Loucy (cell line): Measurements from ENCODE around the gene MATR3.

Experiments used
- H2AFZ ChIP-seq: fragments of 200-600 bp; sonication (generic); 2 replicates; pipeline ENCODE4 v1.6.0; 2016; ENCODE audit warnings: antibody characterized with exemption, mild to moderate bottlenecking, low read length, moderate library complexity
- H3F3A ChIP-seq: fragments of 200-600 bp; 2 replicates; pipeline ENCODE4 v1.6.0; 2016; ENCODE audit warnings: antibody characterized with exemption, low read depth, mild to moderate bottlenecking
- H3K27me3 ChIP-seq: fragments of 200-600 bp; sonication (generic); 2 replicates; pipeline ENCODE4 v1.6.1; 2014; ENCODE audit warnings: low read length, mild to moderate bottlenecking; ENCODE audit not compliant: insufficient read depth, poor library complexity, severe bottlenecking
- H3K36me3 ChIP-seq: fragments of 200-600 bp; sonication (generic); 2 replicates; pipeline ENCODE4 v1.6.1; 2016; ENCODE audit warnings: low read length; ENCODE audit not compliant: insufficient read depth
- H3K4me1 ChIP-seq: fragments of 200-600 bp; sonication (generic); 2 replicates; pipeline ENCODE4 v1.5.1; 2014; ENCODE audit warnings: low read length, mild to moderate bottlenecking; ENCODE audit not compliant: insufficient read depth, poor library complexity, severe bottlenecking
- H3K4me2 ChIP-seq: fragments of 200-600 bp; sonication (generic); 2 replicates; pipeline ENCODE4 v1.6.0; 2014; ENCODE audit warnings: antibody characterized with exemption, low read length, low read depth, mild to moderate bottlenecking; ENCODE audit not compliant: poor library complexity, severe bottlenecking
- H3K4me3 ChIP-seq: fragments of 200-600 bp; sonication (generic); 2 replicates; pipeline ENCODE4 v1.5.1; 2014; ENCODE audit warnings: low read length, mild to moderate bottlenecking, mixed read lengths; ENCODE audit not compliant: poor library complexity, severe bottlenecking
- H3K79me2 ChIP-seq: fragments of 200-600 bp; sonication (generic); 2 replicates; pipeline ENCODE4 v1.6.1; 2014; ENCODE audit warnings: low read length; ENCODE audit not compliant: insufficient read depth
- H3K9ac ChIP-seq: fragments of 200-600 bp; sonication (generic); 2 replicates; pipeline ENCODE4 v1.6.0; 2014; ENCODE audit warnings: mild to moderate bottlenecking, low read depth, low read length, moderate library complexity; ENCODE audit not compliant: poor library complexity, severe bottlenecking
- H3K9me2 ChIP-seq: fragments of 200-600 bp; sonication (generic); replicated peaks from 2 replicates; pipeline ENCODE4 v1.6.1; 2016; ENCODE audit warnings: low read depth, low read length, mixed read lengths
- H3K9me3 ChIP-seq: fragments of 200-600 bp; sonication (generic); 2 replicates; pipeline ENCODE4 v1.6.1; 2014; ENCODE audit warnings: mild to moderate bottlenecking, antibody characterized with exemption, low read length, low read depth; ENCODE audit not compliant: insufficient read depth
- H4K20me1 ChIP-seq: fragments of 200-600 bp; sonication (generic); 2 replicates; pipeline ENCODE4 v1.6.0; 2014; ENCODE audit warnings: antibody characterized with exemption, low read length, mild to moderate bottlenecking; ENCODE audit not compliant: insufficient read depth, poor library complexity, severe bottlenecking
- CTCF ChIP-seq: fragments of 200-600 bp; sonication (generic); conservative IDR thresholded peaks from 2 replicates; pipeline ENCODE4 v1.5.1; 2014; ENCODE audit warnings: mild to moderate bottlenecking, antibody characterized with exemption, low read length
- EZH2phosphoT487 ChIP-seq: fragments of 200-600 bp; IDR thresholded peaks from 2 replicates; pipeline ENCODE4 v1.6.1; 2018; ENCODE audit warnings: antibody characterized with exemption, mild to moderate bottlenecking, moderate library complexity, borderline replicate concordance

Gene MATR3

GRCh38 chr5:139358064-139358463, 64.5 kb downstream of the MATR3 start:
- Histone ChIP-seq H3K4me1 (no peaks in the 10 kb centered on the region), H3F3A (no peaks in the 10 kb centered on the region), H3K9me3 (no peaks in the 10 kb centered on the region), H3K79me2 (peaks cover 97% of the 10 kb centered on the region), H3K27me3 (no peaks in the 10 kb centered on the region), H3K36me3 (peaks cover 29% of the 10 kb centered on the region), H3K9ac (no peak overlapping the region), H4K20me1 (peaks cover 82% of the 10 kb centered on the region), H3K4me2 (no peak overlapping the region), H2AFZ (no peak overlapping the region), H3K4me3 (no peak overlapping the region), H3K9me2 (no peaks in the 10 kb centered on the region)
- TF ChIP-seq CTCF (no peak), EZH2phosphoT487 (no peak)

GRCh38 chr5:139360384-139360783, 66.8 kb downstream of the MATR3 start:
- H2AFZ ChIP-seq = no peak overlapping the region
- peaks cover 35% of the 10 kb centered on the region for H3K36me3 ChIP-seq
- no peaks in the 10 kb centered on the region for H3K9me3 ChIP-seq
- peaks cover 82% of the 10 kb centered on the region for H3K79me2 ChIP-seq
- TF ChIP-seq CTCF (no peak), EZH2phosphoT487 (no peak)
- no peak overlapping the region for H3K4me2 ChIP-seq
- no peaks in the 10 kb centered on the region for H3K4me1 ChIP-seq
- H4K20me1 ChIP-seq = peaks cover 69% of the 10 kb centered on the region
- H3K27me3 ChIP-seq = no peaks in the 10 kb centered on the region
- H3K9me2 ChIP-seq = no peaks in the 10 kb centered on the region
- H3K4me3 ChIP-seq = no peak overlapping the region
- no peaks in the 10 kb centered on the region for H3F3A ChIP-seq
- H3K9ac ChIP-seq = no peak overlapping the region

GRCh38 chr5:139361835-139362429, 68.4 kb downstream of the MATR3 start:
- Histone ChIP-seq H3K36me3 (peaks cover 51% of the 10 kb centered on the region), H3F3A (no peaks in the 10 kb centered on the region), H3K4me1 (no peaks in the 10 kb centered on the region), H3K9me2 (no peaks in the 10 kb centered on the region), H3K4me3 (no peak overlapping the region), H3K9ac (no peak overlapping the region), H3K79me2 (peaks cover 67% of the 10 kb centered on the region), H3K27me3 (no peaks in the 10 kb centered on the region), H4K20me1 (peaks cover 55% of the 10 kb centered on the region), H3K9me3 (no peaks in the 10 kb centered on the region), H2AFZ (no peak overlapping the region), H3K4me2 (no peak overlapping the region)
- TF ChIP-seq EZH2phosphoT487 (no peak), CTCF (no peak)
